HG03575 (cell line): ENCODE results near the gene SLC14A1.

Experiments
- ATAC-seq: cut with Tn5 transposase; IDR thresholded peaks from one replicate; pipeline ENCODE4 v1.9.1; 2021; ENCODE audit not compliant: unreplicated experiment, insufficient number of reproducible peaks, low FRiP score; ENCODE audit errors: extremely low read depth

The SLC14A1 gene

GRCh38 chr18:45715212-45715780, 8.7 kb upstream of the SLC14A1 start:
- no peak for ATAC-seq

DNA sequence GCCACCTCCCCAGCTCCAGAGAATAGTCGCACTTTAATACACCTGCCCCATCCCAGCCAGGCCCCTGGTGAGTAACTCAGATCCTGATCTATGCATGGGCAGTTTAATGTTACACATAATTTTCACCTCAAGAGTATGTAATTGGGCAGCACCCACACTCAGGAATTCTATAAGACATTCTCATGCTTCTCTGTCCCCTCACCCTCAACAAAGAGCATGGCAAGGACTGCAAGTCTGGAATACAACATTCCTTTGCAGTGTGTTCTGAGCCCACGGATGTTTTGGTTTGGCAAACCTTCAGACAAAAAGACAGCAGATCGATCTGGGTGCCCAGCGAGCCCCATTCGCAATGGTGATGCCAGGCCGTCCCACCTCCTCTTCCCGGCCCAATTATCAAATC, 4.9 kb upstream of the SLC14A1 start:
- no peak for ATAC-seq

DNA sequence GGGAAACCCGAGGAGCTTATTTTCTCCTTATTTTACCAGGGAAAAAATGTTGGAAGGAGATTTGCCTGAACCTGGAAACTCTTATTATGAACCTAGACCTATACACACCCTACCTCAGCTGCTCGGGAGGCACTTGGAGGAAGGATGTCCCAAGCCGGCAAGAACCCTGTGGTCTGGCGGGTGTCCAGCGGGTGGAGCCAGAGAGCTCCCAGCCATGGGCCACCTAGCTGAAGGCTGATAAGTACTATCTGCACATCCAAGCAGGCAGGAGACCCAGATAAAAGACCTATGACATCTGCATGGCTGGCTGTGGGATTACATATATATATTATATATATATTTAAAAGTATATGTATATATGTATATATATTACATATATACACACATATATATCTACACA, 1.1 kb upstream of the SLC14A1 start:
- no peak for ATAC-seq

- ATAC-seq: no peak
These were observed 620 bp downstream of the SLC14A1 start for GRCh38 chr18:45724601-45725000.

DNA sequence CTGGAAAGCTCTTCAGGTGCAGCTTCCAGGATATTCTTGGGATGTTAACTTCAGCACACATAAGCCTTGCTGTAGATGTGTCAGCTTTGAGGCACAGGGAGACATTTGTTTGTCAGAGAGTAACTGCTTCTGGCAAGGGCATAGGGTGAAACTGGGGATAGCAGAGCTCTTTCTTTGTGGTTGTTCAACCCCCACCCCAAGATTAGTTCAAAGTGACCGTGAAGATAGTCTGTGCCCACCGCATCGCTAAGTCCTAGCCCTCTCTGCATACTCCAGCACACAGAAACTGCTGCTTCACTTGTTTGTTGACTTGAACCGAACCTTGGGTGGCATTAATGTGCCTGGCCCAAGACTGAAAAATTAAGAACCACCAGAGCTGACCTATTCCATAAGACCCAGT, 1.4 kb downstream of the SLC14A1 start:
- no peak for ATAC-seq

DNA sequence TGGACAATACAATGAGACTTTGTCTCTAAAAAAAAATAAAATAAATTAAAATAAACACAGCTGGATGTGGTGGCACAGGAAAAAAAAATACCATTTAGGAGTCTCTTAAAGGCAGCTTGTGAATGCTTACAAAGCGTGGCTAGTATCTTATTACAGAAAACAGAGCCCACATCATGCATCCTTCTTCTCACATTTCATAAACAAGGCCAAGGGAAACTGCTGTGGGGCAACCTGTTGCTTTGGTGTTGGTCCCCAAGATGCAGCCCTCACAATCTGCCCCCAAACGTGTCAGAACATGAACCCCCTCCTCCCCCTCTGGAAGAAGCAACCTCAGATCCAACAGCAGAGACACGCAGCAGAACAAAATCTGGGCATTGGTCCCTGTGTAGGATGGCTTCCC, 2.6 kb downstream of the SLC14A1 start:
- ATAC-seq: no peak

- no peak for ATAC-seq
These were observed 3.1 kb downstream of the SLC14A1 start for GRCh38 chr18:45727068-45727467.

GRCh38 chr18:45728336-45729010, 4.5 kb downstream of the SLC14A1 start:
- ATAC-seq: no peak

GRCh38 chr18:45730832-45731575, 7.0 kb downstream of the SLC14A1 start:
- ATAC-seq: no peak

GRCh38 chr18:45731716-45732115, 7.7 kb downstream of the SLC14A1 start:
- ATAC-seq: no peak

- no peak for ATAC-seq
These were observed 9.6 kb downstream of the SLC14A1 start for GRCh38 chr18:45733535-45733934.

- ATAC-seq: no peak
These were observed 10.5 kb downstream of the SLC14A1 start for GRCh38 chr18:45734505-45734904.

GRCh38 chr18:45734944-45735343, 11.0 kb downstream of the SLC14A1 start:
- ATAC-seq: no peak

DNA sequence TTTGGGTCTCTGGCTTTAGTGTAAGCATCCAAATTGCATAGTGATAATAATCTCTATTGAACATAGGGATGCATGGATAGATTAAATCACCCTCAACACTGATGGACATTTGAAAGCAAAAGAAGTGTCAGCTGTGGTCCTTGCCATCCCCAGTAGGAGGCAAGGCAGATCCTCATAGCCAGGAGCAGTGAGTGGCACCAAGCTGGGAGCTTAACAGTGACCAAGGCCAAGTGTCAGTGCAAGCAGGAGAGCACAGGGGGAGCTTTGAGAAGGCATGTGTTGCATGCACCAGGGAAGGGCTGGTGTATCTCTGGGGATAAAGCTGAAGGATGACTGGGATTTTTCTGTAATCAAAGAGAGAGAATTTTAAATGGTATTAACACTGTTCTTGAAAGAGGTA, 14.7 kb downstream of the SLC14A1 start:
- no peak for ATAC-seq

DNA sequence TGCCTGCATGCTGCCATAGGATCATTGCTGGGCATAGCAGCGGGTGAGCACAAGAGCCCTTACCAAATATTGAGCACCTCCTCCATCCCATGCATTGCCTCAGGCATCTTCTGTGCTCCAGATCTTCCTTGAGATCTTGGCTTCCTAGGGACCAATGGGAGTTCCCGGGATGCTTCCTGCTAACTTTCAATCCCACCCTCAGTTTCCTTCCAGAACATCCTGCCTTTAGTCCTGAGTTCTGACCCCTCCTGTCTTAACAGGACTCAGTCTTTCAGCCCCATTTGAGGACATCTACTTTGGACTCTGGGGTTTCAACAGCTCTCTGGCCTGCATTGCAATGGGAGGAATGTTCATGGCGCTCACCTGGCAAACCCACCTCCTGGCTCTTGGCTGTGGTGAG, 15.3 kb downstream of the SLC14A1 start:
- no peak for ATAC-seq

DNA sequence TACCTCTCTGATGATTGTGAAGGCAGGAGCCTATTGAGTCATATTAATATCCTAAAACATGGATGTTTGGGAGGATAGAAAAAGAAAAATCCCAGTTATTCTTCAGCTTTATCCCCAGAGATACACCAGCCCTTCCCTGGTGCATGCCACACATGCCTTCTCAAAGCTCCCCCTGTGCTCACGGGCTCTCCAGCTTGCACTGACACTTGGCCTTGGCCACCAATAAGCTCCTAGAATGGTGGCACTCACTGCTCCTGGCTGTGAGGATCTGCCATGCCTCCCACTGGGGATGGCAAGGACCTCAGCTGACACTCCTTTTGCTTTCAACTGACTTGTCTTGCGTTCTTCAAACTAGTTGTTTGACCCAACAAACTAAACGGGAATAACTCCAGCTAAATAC, 15.9 kb downstream of the SLC14A1 start:
- ATAC-seq: no peak

DNA sequence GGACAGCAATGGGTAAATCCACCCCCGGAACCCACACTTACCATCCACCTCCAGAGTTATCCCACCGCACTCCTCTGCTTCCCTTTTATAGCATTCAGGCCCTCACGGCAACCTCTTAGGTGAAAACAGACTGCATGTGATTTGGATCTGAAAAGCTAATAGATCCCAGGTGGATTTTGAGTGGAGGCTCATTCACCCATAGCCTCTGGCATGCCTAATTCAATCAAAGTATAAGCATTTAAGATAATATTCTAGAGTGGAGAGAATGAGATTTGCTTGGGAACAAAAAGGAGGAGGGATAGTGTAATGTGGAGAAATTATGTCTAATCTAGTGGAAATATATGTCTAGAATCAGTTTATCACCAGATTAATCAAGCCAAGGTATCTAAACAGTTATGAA, 17.1 kb downstream of the SLC14A1 start:
- ATAC-seq: no peak

- ATAC-seq: no peak
These were observed 22.0 kb downstream of the SLC14A1 start for GRCh38 chr18:45745817-45746461.

- no peak for ATAC-seq
These were observed 24.5 kb downstream of the SLC14A1 start for GRCh38 chr18:45748501-45748900.
